ENCODE results near the gene LHX6.

LHX6 gene

DNA sequence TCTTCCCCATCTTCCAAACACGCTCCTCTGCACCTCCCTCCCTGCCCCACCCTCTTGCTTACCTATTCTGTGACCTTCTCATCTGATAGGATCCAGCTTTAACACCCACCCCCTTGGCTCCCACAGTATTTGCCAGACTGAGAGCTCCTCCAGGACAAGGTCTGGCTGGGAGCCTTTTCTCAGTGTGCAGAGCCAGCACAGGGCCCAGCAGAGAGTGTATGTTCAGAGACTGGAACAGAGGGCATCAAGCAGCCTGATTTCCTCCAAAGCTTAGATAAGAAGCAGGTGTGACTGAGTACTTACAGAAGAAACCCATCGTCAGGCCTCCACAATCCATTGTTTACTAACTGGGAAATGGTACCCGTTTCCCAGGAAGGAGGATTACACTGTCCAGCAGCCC is 26.6 kb downstream of the LHX6 start:
- Histone ChIP-seq H3K79me2 (ENCODE audit: control insufficient read depth, insufficient read depth, low read length, unreplicated experiment) (no peaks in the 10 kb centered on the region), H2AFZ (ENCODE audit: low read length, unreplicated experiment) (no peak overlapping the region)

DNA sequence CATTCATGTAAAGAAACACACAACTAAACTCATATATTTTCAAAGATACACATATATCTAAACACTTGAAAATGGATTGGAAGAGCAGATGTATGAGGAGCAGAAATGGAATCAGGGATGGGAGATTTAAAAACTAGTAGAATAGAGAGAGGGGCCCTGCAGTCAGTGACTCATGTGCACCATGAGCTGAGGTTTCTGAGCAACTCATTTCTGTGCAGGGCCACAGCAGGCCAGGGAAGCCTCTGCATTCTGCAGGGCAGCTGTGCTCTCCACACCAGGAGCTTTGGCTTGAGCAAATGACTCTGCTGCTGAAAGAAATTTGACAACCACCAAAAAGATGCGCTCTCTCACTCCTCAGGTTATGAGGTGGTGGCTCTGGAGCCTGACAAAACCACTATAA is 27.1 kb downstream of the LHX6 start:
- no peak overlapping the region for H3K4me3 ChIP-seq (ENCODE audit: low read depth, low read length)
- H3K36me3 ChIP-seq (ENCODE audit: insufficient read depth, low read length) = no peaks in the 10 kb centered on the region
- H3K27ac ChIP-seq (ENCODE audit: low read depth, low read length) = peak overlapping the region; percentile 67
- peaks cover 28% of the 10 kb centered on the region for H3K4me1 ChIP-seq (ENCODE audit: control insufficient read depth, insufficient read depth, low read length, unreplicated experiment)
- H3K79me2 ChIP-seq (ENCODE audit: control insufficient read depth, insufficient read depth, low read length, unreplicated experiment) = no peaks in the 10 kb centered on the region
- no peak overlapping the region for H2AFZ ChIP-seq (ENCODE audit: low read length, unreplicated experiment)
- H3K27me3 ChIP-seq (ENCODE audit: insufficient read depth, low read length) = no peaks in the 10 kb centered on the region

More for the DNA sequence above, 26.6 kb downstream of the LHX6 start:
- H3K4me1 ChIP-seq (ENCODE audit: control insufficient read depth, insufficient read depth, low read length, unreplicated experiment) = peaks cover 28% of the 10 kb centered on the region
- no peak overlapping the region for H3K4me3 ChIP-seq (ENCODE audit: low read depth, low read length)
- H3K27me3 ChIP-seq (ENCODE audit: insufficient read depth, low read length) = no peaks in the 10 kb centered on the region
- H3K27ac ChIP-seq (ENCODE audit: low read depth, low read length) = no peak overlapping the region
- no peaks in the 10 kb centered on the region for H3K36me3 ChIP-seq (ENCODE audit: insufficient read depth, low read length)

DNA sequence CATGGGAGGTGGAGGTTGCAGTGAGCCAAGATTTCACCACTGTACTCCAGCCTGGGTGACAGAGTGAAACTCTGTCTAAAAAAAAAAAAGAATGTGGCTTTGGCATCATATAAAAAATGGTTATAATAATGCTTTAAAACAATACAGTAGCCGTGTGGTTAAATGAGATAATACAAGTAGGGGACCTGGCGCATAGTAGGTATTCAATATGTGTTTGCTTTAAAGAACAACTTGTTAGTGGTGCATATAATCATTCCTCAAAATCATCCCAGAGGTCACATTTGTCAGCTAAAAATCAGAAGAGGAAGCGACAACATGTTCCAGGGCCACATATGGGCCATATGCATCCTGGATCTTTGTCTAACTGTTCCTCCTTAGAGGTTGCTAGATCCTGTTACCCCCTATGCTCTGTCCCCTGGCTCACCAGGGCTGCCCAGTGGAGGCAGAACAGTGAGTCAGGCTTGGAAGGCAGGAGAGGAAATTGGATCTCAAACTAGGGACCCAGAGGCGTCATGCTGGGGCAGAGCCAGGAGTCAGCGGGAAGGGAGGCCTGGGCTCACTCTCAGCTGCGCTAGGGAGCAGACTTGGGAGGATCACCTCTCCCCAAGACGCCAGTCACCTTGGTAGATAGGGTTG is 27.7 kb downstream of the LHX6 start:
- peaks cover 22% of the 10 kb centered on the region for H3K4me1 ChIP-seq (ENCODE audit: control insufficient read depth, insufficient read depth, low read length, unreplicated experiment)
- H3K4me3 ChIP-seq (ENCODE audit: low read depth, low read length) = no peak overlapping the region
- no peaks in the 10 kb centered on the region for H3K79me2 ChIP-seq (ENCODE audit: control insufficient read depth, insufficient read depth, low read length, unreplicated experiment)
- no peak overlapping the region for H2AFZ ChIP-seq (ENCODE audit: low read length, unreplicated experiment)
- peak overlapping the region; percentile 67 for H3K27ac ChIP-seq (ENCODE audit: low read depth, low read length)
- no peaks in the 10 kb centered on the region for H3K36me3 ChIP-seq (ENCODE audit: insufficient read depth, low read length)
- H3K27me3 ChIP-seq (ENCODE audit: insufficient read depth, low read length) = no peaks in the 10 kb centered on the region

DNA sequence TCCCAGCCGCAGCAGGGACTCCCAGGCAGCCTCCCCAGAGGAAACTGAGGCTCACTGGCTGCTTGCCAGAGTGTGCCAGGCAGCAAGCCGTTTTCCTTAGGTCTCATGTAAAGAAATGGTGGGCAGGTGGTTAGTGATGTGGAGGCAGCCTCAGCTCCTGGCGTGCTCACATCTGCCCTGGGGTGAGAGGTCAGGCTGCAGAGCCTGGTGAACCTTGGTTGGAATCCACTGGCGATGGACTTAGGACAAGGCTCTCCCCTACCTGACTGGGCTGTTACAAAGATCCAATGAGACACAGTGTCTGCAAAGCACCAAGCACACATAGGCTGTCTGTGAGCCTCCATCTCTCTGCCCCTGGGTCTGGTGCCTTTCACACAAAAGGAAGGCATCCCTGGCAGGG is 30.9 kb downstream of the LHX6 start:
- peaks cover 15% of the 10 kb centered on the region for H3K4me1 ChIP-seq (ENCODE audit: control insufficient read depth, insufficient read depth, low read length, unreplicated experiment)
- H3K4me3 ChIP-seq (ENCODE audit: low read depth, low read length) = no peak overlapping the region
- no peaks in the 10 kb centered on the region for H3K27me3 ChIP-seq (ENCODE audit: insufficient read depth, low read length)
- H3K79me2 ChIP-seq (ENCODE audit: control insufficient read depth, insufficient read depth, low read length, unreplicated experiment) = no peaks in the 10 kb centered on the region
- no peak overlapping the region for H2AFZ ChIP-seq (ENCODE audit: low read length, unreplicated experiment)
- no peak overlapping the region for H3K27ac ChIP-seq (ENCODE audit: low read depth, low read length)
- H3K36me3 ChIP-seq (ENCODE audit: insufficient read depth, low read length) = no peaks in the 10 kb centered on the region

DNA sequence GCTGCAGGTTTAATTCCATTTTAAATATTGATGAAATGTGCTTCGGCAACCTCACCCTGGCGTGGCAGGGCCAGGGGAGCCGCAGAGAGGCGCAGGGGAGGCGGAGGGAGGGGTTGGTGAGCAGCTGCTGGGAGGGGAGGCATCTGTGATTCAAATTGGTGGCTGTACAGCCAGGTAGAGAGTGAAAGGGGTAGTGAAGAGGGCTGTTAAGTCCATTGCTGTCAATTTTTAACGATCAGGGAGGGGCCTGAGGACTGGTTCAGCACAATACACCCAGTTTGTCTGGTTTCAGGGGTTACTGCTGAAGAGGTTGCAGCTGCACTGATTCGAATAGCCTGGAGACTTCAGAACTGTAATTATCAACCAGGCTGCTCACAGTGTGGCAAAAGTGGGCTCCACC is 31.3 kb downstream of the LHX6 start:
- H3K4me1 ChIP-seq (ENCODE audit: control insufficient read depth, insufficient read depth, low read length, unreplicated experiment) = peaks cover 15% of the 10 kb centered on the region
- no peaks in the 10 kb centered on the region for H3K36me3 ChIP-seq (ENCODE audit: insufficient read depth, low read length)
- no peak overlapping the region for H3K27ac ChIP-seq (ENCODE audit: low read depth, low read length)
- no peak overlapping the region for H3K4me3 ChIP-seq (ENCODE audit: low read depth, low read length)
- no peaks in the 10 kb centered on the region for H3K27me3 ChIP-seq (ENCODE audit: insufficient read depth, low read length)
- H2AFZ ChIP-seq (ENCODE audit: low read length, unreplicated experiment) = no peak overlapping the region
- H3K79me2 ChIP-seq (ENCODE audit: control insufficient read depth, insufficient read depth, low read length, unreplicated experiment) = no peaks in the 10 kb centered on the region

DNA sequence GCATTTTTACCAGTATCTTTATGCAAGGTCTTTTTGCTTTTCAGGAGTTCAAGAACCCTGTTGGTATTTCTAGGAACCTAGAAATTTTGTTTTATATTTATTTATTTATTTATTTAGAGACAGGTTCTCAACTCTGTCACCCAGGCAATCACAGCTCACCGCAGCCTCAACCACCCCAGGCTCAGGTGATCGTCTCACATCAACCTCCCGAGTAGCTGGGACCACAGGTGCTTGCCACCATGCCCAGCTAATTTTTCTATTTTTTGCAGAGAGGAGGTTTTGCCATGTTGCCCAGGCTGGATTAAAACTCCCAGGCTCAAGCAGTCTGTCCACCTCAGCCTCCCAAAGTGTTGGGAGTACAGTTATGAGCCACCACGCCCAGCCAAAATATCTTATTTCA is 32.9 kb downstream of the LHX6 start:
- H2AFZ ChIP-seq (ENCODE audit: low read length, unreplicated experiment) = no peak overlapping the region
- H3K4me1 ChIP-seq (ENCODE audit: control insufficient read depth, insufficient read depth, low read length, unreplicated experiment) = peaks cover 2% of the 10 kb centered on the region
- H3K4me3 ChIP-seq (ENCODE audit: low read depth, low read length) = no peak overlapping the region
- H3K79me2 ChIP-seq (ENCODE audit: control insufficient read depth, insufficient read depth, low read length, unreplicated experiment) = no peaks in the 10 kb centered on the region
- no peaks in the 10 kb centered on the region for H3K27me3 ChIP-seq (ENCODE audit: insufficient read depth, low read length)
- no peaks in the 10 kb centered on the region for H3K36me3 ChIP-seq (ENCODE audit: insufficient read depth, low read length)
- no peak overlapping the region for H3K27ac ChIP-seq (ENCODE audit: low read depth, low read length)

- Histone ChIP-seq H3K27ac (ENCODE audit: low read depth, low read length) (no peak overlapping the region), H2AFZ (ENCODE audit: low read length, unreplicated experiment) (no peak overlapping the region), H3K4me1 (ENCODE audit: control insufficient read depth, insufficient read depth, low read length, unreplicated experiment) (peaks cover 4% of the 10 kb centered on the region), H3K36me3 (ENCODE audit: insufficient read depth, low read length) (no peaks in the 10 kb centered on the region), H3K4me3 (ENCODE audit: low read depth, low read length) (no peak overlapping the region), H3K79me2 (ENCODE audit: control insufficient read depth, insufficient read depth, low read length, unreplicated experiment) (no peaks in the 10 kb centered on the region), H3K27me3 (ENCODE audit: insufficient read depth, low read length) (no peaks in the 10 kb centered on the region)
Measured at GRCh38 chr9:122193651-122194050, 35.1 kb downstream of the LHX6 start.

DNA sequence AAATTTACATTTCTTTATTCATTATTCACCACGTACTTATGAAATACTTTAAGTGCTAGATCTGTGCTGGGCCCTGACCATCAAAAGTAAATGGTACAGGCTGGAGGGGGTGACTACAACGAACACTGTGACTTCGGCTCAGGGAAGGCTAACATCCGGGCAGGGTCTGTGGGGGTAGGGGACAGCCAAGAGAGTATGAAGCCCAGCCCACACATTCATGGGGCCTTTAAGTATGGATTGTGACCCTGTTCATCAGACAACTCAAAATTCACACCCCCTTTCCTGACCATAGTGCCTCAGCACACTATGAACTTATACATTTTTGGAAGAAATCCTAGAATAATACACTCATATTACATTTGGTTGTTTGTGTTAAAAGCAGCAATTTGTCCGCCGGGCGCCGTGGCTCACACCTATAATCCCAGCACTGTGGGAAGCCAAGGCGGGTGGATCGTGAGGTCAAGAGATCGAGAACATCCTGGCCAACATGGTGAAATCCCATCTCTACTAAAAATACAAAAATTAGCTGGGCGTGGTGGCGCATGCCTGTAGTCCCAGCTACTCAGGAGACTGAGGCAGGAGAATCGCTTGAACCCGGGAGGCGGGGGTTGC is 35.7 kb downstream of the LHX6 start:
- H3K4me3 ChIP-seq (ENCODE audit: low read depth, low read length) = no peak overlapping the region
- H3K79me2 ChIP-seq (ENCODE audit: control insufficient read depth, insufficient read depth, low read length, unreplicated experiment) = no peaks in the 10 kb centered on the region
- H3K36me3 ChIP-seq (ENCODE audit: insufficient read depth, low read length) = no peaks in the 10 kb centered on the region
- H3K4me1 ChIP-seq (ENCODE audit: control insufficient read depth, insufficient read depth, low read length, unreplicated experiment) = peaks cover 4% of the 10 kb centered on the region
- H3K27me3 ChIP-seq (ENCODE audit: insufficient read depth, low read length) = no peaks in the 10 kb centered on the region
- H2AFZ ChIP-seq (ENCODE audit: low read length, unreplicated experiment) = no peak overlapping the region
- H3K27ac ChIP-seq (ENCODE audit: low read depth, low read length) = no peak overlapping the region

GRCh38 chr9:122192261-122192875 is 36.4 kb downstream of the LHX6 start:
- Histone ChIP-seq H3K4me1 (ENCODE audit: control insufficient read depth, insufficient read depth, low read length, unreplicated experiment) (peaks cover 4% of the 10 kb centered on the region), H3K27ac (ENCODE audit: low read depth, low read length) (no peak overlapping the region), H3K27me3 (ENCODE audit: insufficient read depth, low read length) (no peaks in the 10 kb centered on the region), H3K36me3 (ENCODE audit: insufficient read depth, low read length) (no peaks in the 10 kb centered on the region), H2AFZ (ENCODE audit: low read length, unreplicated experiment) (no peak overlapping the region), H3K79me2 (ENCODE audit: control insufficient read depth, insufficient read depth, low read length, unreplicated experiment) (no peaks in the 10 kb centered on the region), H3K4me3 (ENCODE audit: low read depth, low read length) (no peak overlapping the region)

- H3K4me1 ChIP-seq (ENCODE audit: control insufficient read depth, insufficient read depth, low read length, unreplicated experiment) = peaks cover 4% of the 10 kb centered on the region
- no peaks in the 10 kb centered on the region for H3K79me2 ChIP-seq (ENCODE audit: control insufficient read depth, insufficient read depth, low read length, unreplicated experiment)
- H3K27ac ChIP-seq (ENCODE audit: low read depth, low read length) = no peak overlapping the region
- H2AFZ ChIP-seq (ENCODE audit: low read length, unreplicated experiment) = no peak overlapping the region
- no peak overlapping the region for H3K4me3 ChIP-seq (ENCODE audit: low read depth, low read length)
- H3K27me3 ChIP-seq (ENCODE audit: insufficient read depth, low read length) = no peaks in the 10 kb centered on the region
- no peaks in the 10 kb centered on the region for H3K36me3 ChIP-seq (ENCODE audit: insufficient read depth, low read length)
Measured at GRCh38 chr9:122191584-122191983, 37.2 kb downstream of the LHX6 start.
